Small intestine (tissue), 7 donors: ENCODE data around the gene OTOGL. TPM values are rescaled to one million over a fixed set of nuclear protein-coding genes. Genes with fewer than 3 reads are reported as not detected.

ENCODE experiments used
- DNase-seq, 2 donors: peaks; one replicate each; pipeline versions ENCODE4 v3.0.0 to v3.0.0-alpha.2; 2013
- FAIRE-seq: peaks from 2 replicates; lab custom pipeline; 2012; peaks lifted over from hg19 to GRCh38; lab: Jason Lieb, UNC
- H3K27ac ChIP-seq, 3 donors: one replicate each; pipeline ENCODE4 v1.5.1; 2013; ENCODE audit warnings: low read length in 2 of 3, mild to moderate bottlenecking in 2 of 3, control low read depth in 1 of 3, inconsistent platforms in 1 of 3, low read depth in 1 of 3, moderate library complexity in 1 of 3
- H3K27me3 ChIP-seq, 3 donors: one replicate each; pipeline ENCODE4 v1.6.1; 2013; ENCODE audit warnings: low read length in 3 of 3, inconsistent platforms in 1 of 3; ENCODE audit not compliant: control insufficient read depth in 3 of 3, insufficient read depth in 3 of 3
- H3K36me3 ChIP-seq, 3 donors: one replicate each; pipeline ENCODE4 v1.6.1; 2013; ENCODE audit warnings: low read length in 3 of 3, inconsistent platforms in 1 of 3, low read depth in 1 of 3, mild to moderate bottlenecking in 1 of 3, moderate library complexity in 1 of 3; ENCODE audit not compliant: control insufficient read depth in 3 of 3, insufficient read depth in 2 of 3
- H3K4me1 ChIP-seq, 3 donors: one replicate each; pipeline ENCODE4 v1.6.1; 2013; ENCODE audit warnings: low read length in 2 of 3, inconsistent platforms in 1 of 3, low read depth in 1 of 3, mild to moderate bottlenecking in 1 of 3, moderate library complexity in 1 of 3; ENCODE audit not compliant: control insufficient read depth in 3 of 3, insufficient read depth in 2 of 3
- H3K4me3 ChIP-seq, 3 donors: one replicate each; pipeline ENCODE4 v1.5.1; 2013; ENCODE audit warnings: low read length in 3 of 3, control low read depth in 1 of 3, inconsistent platforms in 1 of 3, low read depth in 1 of 3, mild to moderate bottlenecking in 1 of 3, moderate library complexity in 1 of 3
- H3K9me3 ChIP-seq, 2 donors: one replicate each; pipeline ENCODE4 v1.6.1; 2013; ENCODE audit warnings: low read depth in 1 of 2, low read length in 1 of 2; ENCODE audit not compliant: control insufficient read depth in 2 of 2, insufficient read depth in 1 of 2
- WGBS, 3 donors: extraction: QIAGEN DNeasy Blood & Tissue Kit; methylation state at CpG; one replicate each; pipeline ENCODE4 v1.1.7; 2013; 5-methylcytosine and 5-hydroxymethylcytosine counted together
- polyA plus RNA-seq, 4 donors: library from polyadenylated mRNA; stranded (reverse) in 3 of 4; unstranded in 1 of 4; fragments of 200-250 nt in 3 of 4; fragments of 120-200 nt in 1 of 4; gene quantifications; one replicate each; pipeline versions ENCODE4 v1.2.1 to v1.2.3, GENCODE V29; 2013
- donor health status: healthy with polysubstance abuse.
- donor health status: control.
- donor health status: control.
- donor health status: Bipolar disorder and iron deficiency.
- donor health status: healthy.

Gene OTOGL
- polyA plus RNA-seq, 4 donors = 0.09 to 0.44 TPM; not detected in 2

DNA sequence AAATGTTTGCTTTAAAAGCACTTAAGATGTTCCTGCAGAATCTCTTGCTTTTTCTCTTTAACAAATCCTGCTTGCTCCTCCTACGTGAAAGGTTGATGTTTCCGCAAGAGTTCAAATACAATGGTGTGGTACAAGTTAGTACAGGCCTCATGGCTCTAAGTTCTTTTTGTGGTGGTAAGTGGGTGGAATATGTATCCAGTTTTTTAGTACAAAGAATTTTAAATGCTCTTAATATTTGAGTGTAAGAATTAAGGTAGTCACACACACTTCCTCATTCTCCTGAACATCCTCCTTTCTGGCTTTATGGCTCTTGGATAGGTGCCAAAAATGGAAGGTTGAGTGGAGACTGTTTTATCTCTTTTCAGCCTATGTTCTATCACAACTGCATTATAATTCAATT is 1.8 kb downstream of the OTOGL start:
- Histone ChIP-seq H3K4me1 (no peaks in the 10 kb centered on the region), H3K27ac (no peak overlapping the region), H3K9me3 (no peaks in the 10 kb centered on the region), H3K27me3 (no peaks in the 10 kb centered on the region), H3K36me3 (no peaks in the 10 kb centered on the region), H3K4me3 (no peak overlapping the region)
- DNase-seq = peak; percentile 16 to 25
- WGBS, 3 donors = 74 to 87% (median 77%) methylated on average over 2 of the region's 2 CpGs
- FAIRE-seq = no peak

DNA sequence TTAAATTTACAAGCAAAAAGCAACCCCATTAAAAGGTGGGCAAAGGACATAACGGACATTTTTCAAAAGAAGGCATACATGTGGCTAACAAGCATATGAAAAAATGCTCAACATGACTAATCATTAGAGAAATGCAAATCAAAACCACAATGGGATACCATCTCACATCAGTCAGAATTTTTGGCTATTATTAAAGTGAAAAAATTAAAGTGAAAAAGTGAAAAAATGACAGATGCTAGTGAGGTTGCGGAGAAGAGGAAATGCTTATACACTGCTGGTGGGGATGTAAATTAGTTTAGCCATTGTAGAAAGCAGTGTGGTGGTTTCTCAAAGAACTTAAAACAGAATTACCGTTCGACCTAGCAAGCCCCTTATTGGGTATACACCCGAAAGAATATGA is 7.9 kb downstream of the OTOGL start:
- WGBS, 3 donors = 88 to 91% (median 89%) methylated on average over 5 of the region's 5 CpGs
- no peaks in the 10 kb centered on the region for H3K9me3 ChIP-seq
- H3K36me3 ChIP-seq = no peaks in the 10 kb centered on the region
- no peak overlapping the region for H3K4me3 ChIP-seq
- H3K27ac ChIP-seq = no peak overlapping the region
- FAIRE-seq (no peak), DNase-seq (no peak)
- H3K27me3 ChIP-seq = no peaks in the 10 kb centered on the region
- no peaks in the 10 kb centered on the region for H3K4me1 ChIP-seq

DNA sequence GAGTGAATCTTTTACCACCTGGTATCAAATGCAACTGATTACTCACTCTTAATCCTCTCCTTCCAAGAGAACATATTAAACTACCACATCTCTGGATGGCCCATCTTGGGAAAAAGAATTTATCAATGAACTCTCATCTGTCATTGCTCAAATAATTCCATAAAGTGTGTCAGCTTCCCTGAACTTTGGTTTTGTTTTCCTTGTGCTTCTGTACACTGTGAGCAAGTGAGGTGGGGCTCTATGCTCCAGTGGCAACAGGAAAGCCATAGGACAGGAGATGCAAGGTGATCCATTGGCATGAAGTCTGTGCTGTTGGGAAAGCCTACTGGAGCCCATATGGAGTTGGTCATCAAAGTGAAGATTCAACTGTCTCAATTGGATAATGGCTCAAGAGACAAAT is 17.4 kb downstream of the OTOGL start:
- FAIRE-seq (no peak), DNase-seq (no peak)
- no peaks in the 10 kb centered on the region for H3K4me1 ChIP-seq

DNA sequence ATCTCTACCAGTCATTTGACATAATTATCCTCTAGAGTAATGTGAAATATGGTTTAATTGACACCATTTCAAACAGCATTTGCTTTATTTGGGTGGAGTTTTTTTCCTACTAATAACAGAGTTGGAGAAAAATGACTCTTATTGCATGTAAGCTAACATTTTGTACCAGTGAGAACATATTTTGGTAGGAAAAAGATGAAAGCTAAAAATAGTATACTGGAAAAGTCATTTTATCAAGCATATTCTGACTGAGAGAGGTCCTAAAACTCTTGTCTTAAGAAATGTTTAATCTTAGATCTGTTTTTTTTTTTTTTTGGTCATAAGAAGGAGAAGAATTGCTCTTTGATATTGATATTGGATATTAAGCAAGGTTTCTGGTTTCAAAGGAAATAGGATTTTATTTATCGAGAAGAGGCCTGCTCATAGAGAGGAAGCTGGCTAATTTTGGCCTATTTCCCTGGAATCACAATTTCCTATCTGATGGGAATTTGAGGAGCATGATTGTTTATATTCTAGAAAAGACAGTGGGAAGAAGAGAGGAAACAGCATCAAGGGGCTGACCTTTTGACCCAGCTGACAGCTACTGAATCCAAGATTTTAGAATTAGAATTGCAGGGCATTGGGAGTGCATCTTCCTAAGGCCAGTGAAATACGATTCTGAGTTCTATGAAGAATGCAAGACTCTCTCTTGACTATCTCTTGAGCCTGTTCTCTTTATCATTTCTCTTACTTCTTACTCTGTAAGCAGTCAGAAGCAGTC is 19.4 kb downstream of the OTOGL start:
- H3K4me1 ChIP-seq = no peaks in the 10 kb centered on the region
- H3K4me3 ChIP-seq = no peak overlapping the region
- H3K27ac ChIP-seq = no peak overlapping the region
- FAIRE-seq (no peak), DNase-seq (no peak)
- no peaks in the 10 kb centered on the region for H3K36me3 ChIP-seq
- no peaks in the 10 kb centered on the region for H3K9me3 ChIP-seq
- no peaks in the 10 kb centered on the region for H3K27me3 ChIP-seq
- 44 to 59% (median 54%) methylated on average over 2 of the region's 2 CpGs for WGBS, 3 donors

More for the DNA sequence above, 17.4 kb downstream of the OTOGL start:
- Histone ChIP-seq H3K27me3 (no peaks in the 10 kb centered on the region), H3K4me3 (no peak overlapping the region), H3K9me3 (no peaks in the 10 kb centered on the region), H3K27ac (no peak overlapping the region), H3K36me3 (no peaks in the 10 kb centered on the region)

DNA sequence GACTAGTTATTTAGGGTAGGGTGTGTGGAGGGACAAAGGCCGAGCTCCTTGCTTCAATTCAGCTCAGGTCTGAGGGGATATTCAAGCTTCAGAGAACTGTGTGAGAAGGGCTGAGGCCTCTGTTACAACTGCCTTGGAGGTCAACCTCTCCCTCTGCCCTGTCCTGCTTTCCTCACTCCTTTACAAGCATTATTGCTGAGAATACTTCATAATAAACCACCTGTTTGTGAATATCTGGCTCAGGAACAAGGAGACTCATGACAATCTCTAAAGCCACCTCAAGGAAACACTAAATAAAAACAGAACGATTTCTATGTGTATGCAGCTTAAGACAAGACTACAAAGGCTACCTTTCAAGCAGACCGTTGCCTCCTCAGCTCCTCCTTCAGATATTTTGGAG is 21.7 kb downstream of the OTOGL start:
- DNase-seq = no peak
- Histone ChIP-seq H3K4me1 (no peaks in the 10 kb centered on the region), H3K4me3 (no peak overlapping the region), H3K36me3 (no peaks in the 10 kb centered on the region), H3K9me3 (no peaks in the 10 kb centered on the region), H3K27me3 (no peaks in the 10 kb centered on the region), H3K27ac (no peak overlapping the region)
- WGBS, 3 donors = 58 to 70% (median 62%) methylated on average over 3 of the region's 3 CpGs
- FAIRE-seq = no peak

DNA sequence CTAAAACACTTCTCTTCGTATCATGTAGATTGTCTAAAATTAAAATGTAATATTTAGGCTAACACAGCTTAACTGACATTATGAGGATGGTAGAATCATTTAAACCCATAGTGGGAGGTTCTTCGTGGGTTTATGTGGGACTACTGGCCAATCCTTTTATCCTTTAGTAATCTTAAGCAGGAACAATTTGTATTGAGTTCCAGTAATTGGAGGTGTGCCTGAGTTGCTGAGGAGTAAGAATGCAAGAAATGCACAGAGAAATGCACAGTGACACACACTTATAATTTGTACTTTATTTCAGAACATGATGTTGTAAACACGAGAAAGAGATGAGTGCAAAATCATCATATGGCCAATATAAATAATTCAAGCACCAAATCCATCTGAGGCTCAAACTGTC is 22.3 kb downstream of the OTOGL start:
- no peaks in the 10 kb centered on the region for H3K27me3 ChIP-seq
- no peaks in the 10 kb centered on the region for H3K4me1 ChIP-seq
- FAIRE-seq = no peak
- H3K9me3 ChIP-seq = no peaks in the 10 kb centered on the region
- DNase-seq = no peak
- no peaks in the 10 kb centered on the region for H3K36me3 ChIP-seq
- no peak overlapping the region for H3K4me3 ChIP-seq
- WGBS, 3 donors = 68 to 76% (median 70%) methylated on average over 3 of the region's 3 CpGs
- H3K27ac ChIP-seq = no peak overlapping the region

DNA sequence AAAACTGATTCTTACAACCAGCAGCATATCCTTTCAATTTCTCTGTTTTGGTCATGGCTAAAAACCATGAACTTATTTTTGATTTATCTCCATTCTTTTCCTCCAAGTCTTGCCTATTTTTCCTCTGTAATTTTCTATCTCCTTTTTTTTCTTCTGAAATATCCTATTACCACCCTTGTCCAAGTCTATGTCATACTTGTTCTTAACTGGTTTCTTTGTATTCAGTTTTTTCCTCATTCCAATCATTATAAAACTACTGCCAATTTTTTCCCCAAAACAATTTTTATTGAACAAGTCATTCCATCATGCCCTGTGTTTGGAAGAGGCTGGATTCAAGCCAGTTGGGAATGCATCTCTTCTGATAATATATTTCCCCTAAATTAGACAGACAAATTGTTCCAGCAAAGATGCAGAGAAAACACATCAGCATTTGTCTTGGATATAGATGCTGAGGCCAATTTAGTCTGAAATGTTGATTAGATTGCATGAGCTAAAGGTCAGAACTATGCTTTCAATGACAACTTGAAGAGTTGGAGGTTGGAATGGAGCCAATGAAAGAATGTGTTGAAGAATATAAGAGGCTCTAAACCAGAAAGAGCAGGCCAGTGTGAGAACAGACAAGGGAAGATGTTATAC is 30.7 kb downstream of the OTOGL start:
- no peaks in the 10 kb centered on the region for H3K36me3 ChIP-seq
- no peak overlapping the region for H3K4me3 ChIP-seq
- no peak overlapping the region for H3K27ac ChIP-seq
- peaks cover 0 to 4% of the 10 kb centered on the region in 2 donors for H3K9me3 ChIP-seq
- DNase-seq = no peak
- H3K4me1 ChIP-seq = no peaks in the 10 kb centered on the region
- FAIRE-seq = no peak
- H3K27me3 ChIP-seq = no peaks in the 10 kb centered on the region

DNA sequence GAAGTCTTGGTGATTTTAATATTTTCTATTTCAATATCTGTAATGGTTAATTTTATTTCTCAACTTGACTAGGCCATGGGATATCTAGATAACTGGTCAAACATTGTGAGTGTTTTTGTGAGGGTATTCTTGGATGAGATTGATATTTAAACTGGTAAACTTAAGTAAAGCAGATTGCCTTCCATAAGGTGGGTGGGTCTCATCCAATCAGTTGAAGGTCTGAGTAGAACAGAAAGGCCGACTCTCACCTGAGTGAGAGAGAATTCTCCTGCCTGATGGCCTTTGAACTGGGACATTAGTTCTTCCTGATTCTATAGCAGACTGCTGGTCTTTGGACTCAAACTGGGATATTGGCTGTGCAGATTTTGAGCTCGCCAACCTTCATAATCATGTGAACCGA is 36.3 kb downstream of the OTOGL start:
- no peak overlapping the region for H3K27ac ChIP-seq
- DNase-seq = peak in 1 of 2 donors; percentile 11
- no peaks in the 10 kb centered on the region for H3K36me3 ChIP-seq
- H3K4me1 ChIP-seq = no peaks in the 10 kb centered on the region
- H3K4me3 ChIP-seq = no peak overlapping the region
- FAIRE-seq = no peak
- no peaks in the 10 kb centered on the region for H3K9me3 ChIP-seq
- no peaks in the 10 kb centered on the region for H3K27me3 ChIP-seq
- 75 to 88% (median 76%) methylated on average over 3 of the region's 3 CpGs for WGBS, 3 donors
